ENCODE results near the gene UPK1A. TPM values are rescaled to one million over a fixed set of nuclear protein-coding genes. Genes with fewer than 3 reads are reported as not detected.

The UPK1A gene
- total RNA-seq, 2 donors from 2014 or later = not detected

GRCh38 chr19:35717665-35718344 is 51.5 kb downstream of the UPK1A start, which contains the start of gene KMT2B:
KMT2B (plus strand) TSS chr19:35718003; CDS start chr19:35718019, 16 bp downstream.
- 1% methylated on average over 30 of the region's 109 CpGs; no CpG with 5 or more reads in 1 of the 2 donors for WGBS, 2 donors
- peak within 1 kb of the TSS; percentile 68 to 91 (median 88) for H3K27ac ChIP-seq
- intact Hi-C loops (cut with DNase I) = loop anchor here (10.0 kb wide), 1 partner anchor 163 kb away; no protein-coding TSS in a partner anchor

GRCh38 chr19:35718345-35719041 is 52.2 kb downstream of the UPK1A start:
- peak; percentile 55 to 63 (median 58) for DNase-seq
- ATAC-seq = no peak
- H3K9me3 ChIP-seq = no peaks in the 10 kb centered on the region
- H3K4me3 ChIP-seq = peak overlapping the region; percentile 45 to 88
- peaks cover 34% of the 10 kb centered on the region for H3K4me1 ChIP-seq
- peaks cover 4 to 12% of the 10 kb centered on the region in 2 donors for H3K36me3 ChIP-seq (replicated peaks in 1 of 2; ENCODE audit: insufficient read depth in 1 of 2, low read depth in 2 of 2)
- no peaks in the 10 kb centered on the region for H3K27me3 ChIP-seq
- intact Hi-C loops (cut with DNase I) = loop anchor here (10.0 kb wide), 1 partner anchor 164 kb away; no protein-coding TSS in a partner anchor
- H3K27ac ChIP-seq = peak overlapping the region; percentile 62 to 90 (median 80)
- TF ChIP-seq POLR2A (IDR thresholded peaks at IDR 0.05) (peak in 1 of 3 donors; percentile 36), CTCF (IDR thresholded peaks at IDR 0.05) (no peak)
- 1 to 3% methylated on average over 14 to 42 of the region's 42 CpGs for WGBS, 2 donors

More at GRCh38 chr19:35717665-35718344, 51.5 kb downstream of the UPK1A start, which contains the start of gene KMT2B:
- Histone ChIP-seq H3K27me3 (no peaks in the 10 kb centered on the region), H3K4me3 (peak within 1 kb of the TSS; percentile 45 to 88), H3K4me1 (peaks cover 34% of the 10 kb centered on the region), H3K36me3 (replicated peaks in 1 of 2; ENCODE audit: insufficient read depth in 1 of 2, low read depth in 2 of 2) (peaks cover 4 to 5% of the 10 kb centered on the region in 2 donors), H3K9me3 (no peaks in the 10 kb centered on the region)
- TF ChIP-seq CTCF (IDR thresholded peaks at IDR 0.05) (peak in 1 of 7 experiments; percentile 22), POLR2A (IDR thresholded peaks at IDR 0.05) (no peak)
- peak; percentile 74 for ATAC-seq
- DNase-seq = no peak

GRCh38 chr19:35719402-35720162 is 53.3 kb downstream of the UPK1A start:
- H3K36me3 ChIP-seq (replicated peaks in 1 of 2; ENCODE audit: insufficient read depth in 1 of 2, low read depth in 2 of 2) = peaks cover 13 to 18% of the 10 kb centered on the region in 2 donors
- intact Hi-C loops (cut with DNase I) = loop anchor here (10.0 kb wide), 1 partner anchor 165 kb away; no protein-coding TSS in a partner anchor

GRCh38 chr19:35720163-35720524 is 53.8 kb downstream of the UPK1A start:
- ATAC-seq (no peak), DNase-seq (no peak)
- Histone ChIP-seq H3K4me3 (no peak overlapping the region), H3K4me1 (peaks cover 32% of the 10 kb centered on the region), H3K27ac (no peak overlapping the region), H3K9me3 (no peaks in the 10 kb centered on the region), H3K36me3 (replicated peaks in 1 of 2; ENCODE audit: insufficient read depth in 1 of 2, low read depth in 2 of 2) (peaks cover 18 to 23% of the 10 kb centered on the region in 2 donors), H3K27me3 (no peaks in the 10 kb centered on the region)
- TF ChIP-seq CTCF (IDR thresholded peaks at IDR 0.05) = no peak
- no peak for TF ChIP-seq POLR2A (IDR thresholded peaks at IDR 0.05)
- WGBS, 2 donors = 85 to 89% methylated on average over 8 to 9 of the region's 9 CpGs
- intact Hi-C loops (cut with DNase I) = no loop called here

More at GRCh38 chr19:35719402-35720162, 53.3 kb downstream of the UPK1A start:
- DNase-seq = no peak
- no peak overlapping the region for H3K4me3 ChIP-seq
- H3K27me3 ChIP-seq = no peaks in the 10 kb centered on the region
- H3K4me1 ChIP-seq = peaks cover 34% of the 10 kb centered on the region
- TF ChIP-seq POLR2A (IDR thresholded peaks at IDR 0.05) (no peak), CTCF (IDR thresholded peaks at IDR 0.05) (no peak)
- ATAC-seq = no peak
- WGBS, 2 donors = 73 to 77% methylated on average over 21 to 32 of the region's 32 CpGs
- no peaks in the 10 kb centered on the region for H3K9me3 ChIP-seq
- H3K27ac ChIP-seq = no peak overlapping the region

Data from body of pancreas (tissue), 4 donors.